ENCODE measurements around the gene ANKRD66.

The ANKRD66 gene

DNA sequence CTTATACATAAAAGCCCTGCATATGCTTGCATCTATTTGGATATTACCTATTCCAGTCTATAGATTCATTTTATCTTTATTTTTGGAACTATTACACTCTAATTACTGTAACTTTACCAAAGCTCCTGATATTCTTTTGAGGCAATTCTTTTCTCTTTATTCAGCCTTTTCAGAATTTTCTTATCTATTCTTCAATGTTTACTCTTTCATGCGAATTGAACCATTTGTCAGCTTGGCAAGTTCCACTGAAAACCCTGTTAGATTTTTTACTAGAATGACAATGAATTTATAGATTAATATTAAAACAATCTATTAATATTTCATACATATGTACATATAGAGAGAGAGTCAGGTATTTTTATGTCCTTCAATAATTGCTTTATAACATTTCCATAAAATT is 45.9 kb downstream of the ANKRD66 start:
- no peak for DNase-seq

GRCh38 chr6:46793138-46793537 is 46.4 kb downstream of the ANKRD66 start, which contains the start of gene MEP1A:
TSS of gene MEP1A (plus strand) at chr6:46793389. CDS start at chr6:46793399, 10 bp downstream.
- no peak for DNase-seq

DNA sequence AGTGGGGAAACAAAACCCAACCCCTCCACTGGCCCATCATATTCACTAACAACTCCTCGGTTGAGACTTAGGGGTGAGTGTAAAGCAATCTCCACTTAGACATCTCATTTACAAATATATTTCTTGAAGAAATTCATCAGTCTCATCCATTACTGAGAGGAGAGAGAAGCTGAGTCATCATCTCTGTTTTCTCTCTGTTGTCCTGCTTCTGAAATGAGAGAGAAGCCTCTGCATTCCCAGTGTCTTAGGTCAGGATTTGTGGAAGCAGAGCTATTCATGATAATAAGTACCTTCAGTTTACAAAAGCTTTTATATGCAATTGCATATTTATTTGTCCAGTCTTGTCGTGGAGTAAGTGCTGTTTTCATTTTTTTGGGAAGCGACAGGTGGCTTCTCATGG is 47.3 kb downstream of the ANKRD66 start:
- DNase-seq, result no peak

- DNase-seq, result no peak
Measured at GRCh38 chr6:46795816-46796215, 49.1 kb downstream of the ANKRD66 start.

DNA sequence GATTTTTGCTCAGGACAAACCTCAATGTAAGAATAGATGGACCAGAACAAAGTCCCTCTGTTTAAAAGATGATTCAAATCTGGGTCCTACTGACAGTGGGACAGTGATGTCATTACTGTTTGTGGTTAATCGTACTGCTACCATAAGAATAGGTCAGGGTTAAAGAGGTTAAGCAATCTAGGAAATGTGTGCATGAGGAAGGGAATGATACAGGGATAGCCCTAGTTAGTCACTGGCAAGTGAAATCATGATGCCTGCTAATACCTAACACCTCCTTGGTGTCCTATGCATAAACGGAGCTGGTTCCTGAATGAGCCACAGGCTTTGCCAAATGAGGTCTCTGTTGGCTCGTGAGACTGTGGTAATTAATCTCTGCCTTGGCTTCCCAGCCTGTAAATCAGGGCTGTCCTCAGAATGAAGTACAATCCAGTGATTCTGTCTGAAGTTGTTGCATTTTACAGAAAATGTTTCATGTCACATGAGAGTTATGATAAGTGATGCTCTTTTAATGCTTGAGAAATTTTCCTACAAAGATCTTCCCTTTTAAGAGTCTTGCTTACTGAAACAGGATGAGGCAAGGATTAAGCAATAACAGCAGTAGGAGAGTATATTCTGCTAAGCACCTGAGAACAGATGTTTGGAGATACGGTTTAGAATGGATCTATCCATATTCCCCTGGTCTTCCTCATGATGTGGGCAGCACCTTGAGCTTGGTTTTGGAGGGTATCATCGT is 50.3 kb downstream of the ANKRD66 start:
- DNase-seq, result no peak

DNA sequence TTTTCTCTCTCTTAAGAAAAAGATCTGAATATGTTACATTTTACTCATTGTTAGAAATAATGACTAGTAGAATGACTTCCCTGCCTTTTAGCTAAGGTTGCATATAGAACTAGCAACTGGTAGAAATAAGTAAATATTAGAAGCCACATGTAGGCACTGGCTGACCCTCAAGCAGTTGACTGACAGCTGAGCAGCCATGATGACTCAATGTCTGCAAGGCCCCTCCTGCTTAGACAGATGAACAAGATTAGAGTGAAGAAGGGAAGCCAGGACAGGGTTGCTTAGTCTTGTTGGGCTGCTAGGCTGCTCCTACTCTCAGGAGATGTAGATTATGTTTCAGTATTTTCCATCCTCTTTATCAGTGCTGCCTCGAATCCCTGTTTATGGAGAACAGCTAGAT is 52.9 kb downstream of the ANKRD66 start:
- DNase-seq, result no peak

DNA sequence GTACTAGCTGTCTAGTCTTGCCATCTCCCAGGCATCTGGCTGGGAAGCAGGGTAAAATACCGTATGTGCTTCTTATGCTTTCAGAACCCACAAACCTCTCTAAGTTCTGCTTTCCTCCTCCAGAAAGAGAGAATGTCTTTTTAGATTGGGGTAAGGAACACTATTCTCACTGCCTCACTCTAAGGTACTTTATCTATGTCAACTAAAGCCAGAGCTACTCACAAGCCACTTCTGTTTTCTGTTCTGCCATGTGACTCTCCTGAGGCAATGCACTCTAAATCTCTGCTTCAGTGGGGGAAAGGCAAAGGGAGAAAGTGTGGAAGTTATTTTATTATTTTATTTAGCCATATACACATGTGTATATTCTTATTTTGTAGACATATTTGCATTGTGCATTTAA is 62.1 kb downstream of the ANKRD66 start:
- no peak for DNase-seq
